Astrocyte of the hippocampus (primary cell): ENCODE measurements around the gene PKD2L2.
"Not testable (repeated sequence)": the region's sequence is repeated elsewhere in the genome, so short reads cannot be mapped to it uniquely, and the experiment has no call there.

Source experiments
- DNase-seq: peaks from one replicate; pipeline ENCODE4 v3.0.0; 2011; ENCODE audit warnings: low read depth, low spot score

PKD2L2 gene

DNA sequence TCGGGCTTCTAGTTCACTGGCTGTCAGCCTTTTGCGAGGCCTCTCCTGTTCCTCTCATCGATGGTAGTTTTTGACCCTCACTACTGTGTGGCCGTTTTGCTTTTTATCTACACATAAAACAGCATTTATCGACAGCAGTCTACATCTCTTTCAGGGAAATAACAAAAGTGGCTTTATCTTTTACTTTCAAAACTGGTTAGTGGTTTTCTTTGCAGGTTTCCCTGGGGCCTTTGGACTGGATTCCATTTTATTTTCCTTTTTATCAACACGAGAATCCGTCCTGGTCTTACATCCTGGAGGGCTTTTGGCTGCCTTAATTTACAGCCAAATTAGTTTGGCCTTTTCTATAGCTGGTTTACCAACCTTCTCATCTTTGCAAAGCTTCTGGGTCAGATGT, 793 bp upstream of the PKD2L2 start:
- DNase-seq, result no peak

DNA sequence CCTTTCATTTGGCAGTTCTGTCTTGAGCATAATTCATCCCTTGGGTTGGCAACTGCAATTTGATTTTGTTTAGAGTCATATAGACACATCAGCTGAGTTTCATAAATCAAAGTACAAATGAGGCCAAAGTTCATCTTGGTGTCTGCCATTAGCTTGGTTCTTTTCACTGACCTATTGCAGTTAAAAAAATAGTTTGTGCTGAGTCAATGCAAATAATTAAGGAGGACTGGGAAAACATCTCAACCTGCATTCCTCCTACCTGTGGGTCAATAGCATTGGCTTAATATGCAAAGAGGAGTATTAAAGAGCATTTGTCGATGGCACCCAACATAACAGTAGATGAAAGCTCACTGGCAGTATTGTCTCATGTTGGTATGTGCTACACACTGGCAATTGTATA, 1.6 kb downstream of the PKD2L2 start:
- DNase-seq, result no peak

DNA sequence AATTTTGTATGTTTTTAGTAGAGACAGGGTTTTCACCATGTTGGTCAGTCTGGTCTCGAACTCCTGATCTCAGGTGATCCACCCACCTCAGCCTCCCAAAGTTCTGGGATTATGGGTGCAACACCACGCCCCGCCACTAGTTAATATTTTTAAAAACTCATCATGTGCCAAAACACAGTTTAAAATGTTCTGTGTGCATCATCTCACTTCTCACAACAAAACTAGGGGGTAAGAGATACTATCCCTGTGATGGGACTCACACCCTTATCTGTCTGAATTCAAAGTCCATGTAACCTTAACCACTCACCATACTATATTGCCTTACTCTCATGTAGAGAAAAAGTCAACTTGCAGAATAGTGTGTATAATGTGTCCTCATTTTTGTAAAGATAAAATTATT, 2.6 kb downstream of the PKD2L2 start:
- no peak for DNase-seq

DNA sequence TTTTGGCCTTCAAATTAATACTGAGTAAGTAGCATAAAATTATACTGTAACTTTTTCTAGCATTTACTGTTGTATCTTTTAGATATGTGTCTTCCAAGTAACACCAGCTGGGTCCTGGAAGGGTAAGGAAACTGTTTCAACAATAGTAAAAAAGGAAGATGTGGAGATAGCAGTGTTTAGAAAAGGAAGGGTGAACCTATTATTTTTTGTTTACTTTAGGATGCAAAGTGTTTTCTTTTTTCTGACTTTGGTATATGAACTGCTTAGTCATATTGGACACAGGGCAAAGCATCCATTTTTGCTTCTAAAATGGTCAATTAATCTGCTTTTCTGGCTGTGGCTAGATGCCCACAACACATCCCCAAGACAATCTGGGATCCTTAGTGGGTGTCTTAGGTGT, 5.3 kb downstream of the PKD2L2 start:
- DNase-seq, result no peak

DNA sequence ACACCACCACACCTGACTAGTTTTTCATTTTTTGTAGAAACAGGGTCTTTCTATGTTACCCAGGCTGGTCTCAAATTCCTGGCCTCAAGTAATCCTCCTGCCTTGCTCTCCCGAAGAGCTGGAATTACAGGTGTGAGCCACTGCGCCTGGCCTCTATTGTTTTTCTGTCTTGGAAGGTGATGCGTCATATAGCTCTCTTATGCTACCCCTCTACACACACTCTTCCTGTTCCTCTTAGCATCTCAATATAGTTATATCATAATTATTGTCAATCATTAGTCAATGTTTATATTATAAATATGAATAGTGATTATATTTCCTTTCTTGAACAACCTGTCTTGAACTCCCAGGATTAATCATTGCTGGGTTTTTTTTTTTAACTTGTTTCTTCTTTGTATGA, 7.3 kb downstream of the PKD2L2 start:
- DNase-seq, result no peak

DNA sequence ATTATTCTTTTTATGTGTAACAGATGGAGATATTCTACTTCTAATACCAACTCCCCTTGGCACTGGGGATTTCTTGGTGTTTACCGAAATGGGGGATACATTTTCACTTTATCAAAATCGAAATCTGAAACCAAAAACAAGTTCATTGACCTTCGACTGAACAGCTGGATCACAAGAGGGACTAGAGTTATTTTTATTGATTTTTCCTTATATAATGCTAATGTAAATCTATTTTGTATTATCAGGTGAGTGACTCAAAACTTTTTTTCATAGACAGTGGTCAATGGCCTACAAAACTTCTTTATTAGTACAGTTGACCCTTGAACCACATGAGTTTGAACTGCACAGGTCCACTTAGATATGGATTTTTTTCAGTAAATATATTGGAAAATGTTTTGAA, 10.2 kb downstream of the PKD2L2 start:
- DNase-seq, result no peak

DNA sequence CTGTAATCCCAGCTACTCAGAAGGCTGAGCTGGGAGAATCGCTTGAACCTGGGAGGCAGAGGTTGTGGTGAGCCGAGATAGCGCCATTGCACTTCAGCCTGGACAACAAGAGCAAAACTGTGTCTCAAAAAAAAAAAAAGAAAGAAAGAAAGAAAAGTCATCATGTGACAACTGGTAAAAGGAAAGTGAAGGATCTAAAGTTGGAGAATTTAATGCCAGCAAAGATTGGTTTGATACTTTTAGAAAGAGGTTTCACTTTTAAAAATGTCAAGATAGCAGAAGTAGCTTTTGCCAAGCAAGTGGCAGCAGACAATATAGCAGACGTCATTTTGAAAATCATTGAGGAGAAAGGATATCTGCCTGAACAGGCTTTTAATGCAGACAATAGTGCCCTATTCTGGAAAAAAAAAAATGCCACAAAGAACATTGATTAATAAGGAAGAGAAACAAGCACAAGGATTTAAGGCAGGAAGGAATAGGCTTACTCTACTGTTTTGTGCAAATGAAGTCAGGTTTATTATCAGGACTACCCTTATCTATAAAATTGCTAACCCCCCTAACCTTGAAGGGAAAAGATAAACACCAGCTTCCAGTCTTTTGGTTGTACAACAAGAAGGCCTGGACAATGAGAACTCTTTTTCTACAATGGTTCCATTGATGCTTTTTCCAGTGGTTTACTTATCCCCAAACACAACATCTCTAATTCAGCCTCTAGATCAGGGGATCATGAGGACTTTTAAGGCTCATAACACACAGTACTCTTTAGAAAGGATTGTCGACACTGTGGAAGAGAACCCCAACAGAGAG, 12.0 kb downstream of the PKD2L2 start:
- DNase-seq, result no peak

DNA sequence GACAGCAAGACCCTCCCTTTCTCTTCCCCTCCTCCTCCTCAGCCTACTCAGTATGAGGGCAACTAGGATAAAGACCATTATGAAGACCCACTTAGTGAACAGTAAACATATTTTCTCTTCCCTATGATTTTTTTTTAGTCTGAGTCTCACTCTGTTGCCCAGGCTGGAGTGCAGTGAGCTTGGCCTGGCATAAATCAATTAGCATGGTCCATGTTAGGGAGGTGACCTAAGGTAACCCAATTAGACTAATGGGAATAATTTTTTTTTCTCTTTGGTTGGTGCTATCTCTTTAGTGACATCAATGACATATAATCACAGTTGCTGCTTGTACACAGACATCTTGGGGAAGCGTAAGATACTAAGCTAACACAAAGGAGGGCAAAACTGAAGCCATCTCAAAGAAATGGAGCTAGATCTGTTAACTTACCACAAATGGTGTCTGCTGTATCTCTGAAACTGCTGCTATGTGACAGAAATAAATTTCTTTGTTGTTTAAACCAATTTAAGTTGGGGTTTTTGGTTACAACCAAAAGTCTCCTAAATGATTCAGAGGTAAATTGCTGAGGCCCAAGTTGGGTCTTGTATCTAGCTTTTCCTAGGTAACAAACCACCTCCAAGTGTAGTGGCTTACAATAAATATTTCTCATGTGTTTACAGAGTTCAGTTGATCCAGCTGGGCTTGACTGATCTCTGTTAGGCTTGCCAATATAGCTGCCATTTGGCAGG, 13.3 kb downstream of the PKD2L2 start:
- no peak for DNase-seq

DNA sequence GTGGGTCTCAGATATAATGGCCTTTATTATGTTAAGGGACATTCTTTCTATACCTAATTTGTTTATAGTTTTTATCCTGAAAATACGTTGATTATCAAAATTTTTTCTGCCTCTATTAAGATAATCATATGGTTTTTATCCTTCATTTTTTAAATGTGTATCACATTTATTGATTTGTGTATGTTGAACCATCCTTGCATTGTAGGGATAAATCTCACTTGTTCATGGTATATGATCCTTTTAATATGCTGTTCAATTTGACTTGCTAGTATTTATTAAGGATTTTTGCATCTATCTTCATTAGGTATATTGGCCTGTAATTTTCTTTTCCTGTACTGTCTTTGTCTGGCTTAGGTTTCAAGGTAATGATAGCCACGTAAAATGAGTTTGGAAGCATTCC, 25.5 kb downstream of the PKD2L2 start:
- no peak for DNase-seq

DNA sequence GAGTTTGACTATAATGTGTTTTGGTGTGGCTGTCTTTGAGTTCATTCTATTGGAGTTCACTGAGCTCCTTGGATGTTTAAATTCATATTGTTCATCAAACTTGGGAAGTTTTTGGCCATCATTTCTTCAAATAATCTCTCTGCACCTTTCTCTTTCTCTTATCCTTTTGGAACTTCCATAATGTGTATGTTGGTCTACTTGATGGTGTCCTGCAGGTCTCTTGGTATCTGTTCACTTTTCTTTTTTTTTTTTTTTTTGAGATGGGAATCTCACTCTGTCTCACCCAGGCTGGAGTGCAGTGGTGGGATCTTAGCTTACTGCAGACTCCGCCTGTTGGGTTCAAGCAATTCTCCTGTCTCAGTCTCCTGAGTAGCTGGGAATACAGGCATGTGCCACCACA, 27.7 kb downstream of the PKD2L2 start:
- DNase-seq, result no peak

DNA sequence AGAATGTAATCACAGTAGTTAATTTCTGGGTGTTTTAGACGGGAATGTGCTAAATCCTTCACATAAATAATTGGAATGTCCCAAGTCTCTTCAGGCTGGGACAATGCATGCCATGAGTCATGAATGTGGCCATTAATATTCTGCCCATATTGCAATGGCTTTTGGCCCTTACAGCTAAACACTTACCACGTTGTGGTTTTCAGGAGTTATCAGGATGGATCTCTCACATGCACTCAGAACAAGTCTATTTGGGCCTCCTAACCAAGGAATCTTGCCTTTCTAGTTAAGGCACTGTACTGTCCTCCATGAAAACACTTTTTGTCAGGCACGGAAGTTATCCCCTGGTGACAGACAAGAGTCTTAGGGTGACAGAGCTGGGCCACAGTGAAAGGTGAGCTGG, 32.7 kb downstream of the PKD2L2 start:
- DNase-seq, result peak; percentile 72

DNA sequence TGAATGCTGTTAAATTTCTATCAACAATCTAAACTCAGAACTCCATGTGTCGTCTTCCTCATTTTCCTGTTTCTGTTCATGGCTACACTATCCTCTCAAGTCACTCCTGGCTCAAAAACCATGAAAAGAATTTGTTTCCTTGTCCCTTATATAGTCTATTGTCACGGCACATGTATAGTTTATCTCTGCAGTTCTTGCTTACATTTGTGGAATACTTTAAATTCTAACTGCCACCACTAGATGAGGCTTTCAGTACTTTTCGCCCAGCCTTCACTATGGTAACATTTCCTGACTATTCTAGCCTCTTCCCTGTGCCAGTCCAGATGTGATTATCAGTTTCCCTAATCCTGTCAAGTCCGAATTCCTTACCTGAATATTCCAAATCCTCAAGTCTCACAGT, 34.6 kb downstream of the PKD2L2 start:
- peak; percentile 16 for DNase-seq

DNA sequence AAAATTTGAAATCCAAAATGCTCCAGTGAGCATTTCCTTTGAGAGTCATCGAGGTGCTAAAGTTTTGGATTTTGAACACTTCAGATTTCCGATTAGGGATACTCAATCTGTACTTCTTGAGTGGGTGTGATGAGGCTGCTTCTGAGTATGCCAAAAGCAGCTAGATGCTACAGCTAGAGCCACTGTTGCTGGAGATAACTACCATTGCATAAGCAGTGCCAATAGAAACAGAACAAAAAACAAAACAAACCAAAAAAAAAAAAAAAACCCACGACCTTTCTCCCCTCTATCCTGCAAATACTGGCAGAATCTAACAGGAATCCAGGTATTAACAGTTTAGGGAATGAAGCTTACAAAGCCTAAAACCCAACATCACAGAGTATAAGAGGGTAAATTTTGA, 43.5 kb downstream of the PKD2L2 start:
- DNase-seq, result no peak

DNA sequence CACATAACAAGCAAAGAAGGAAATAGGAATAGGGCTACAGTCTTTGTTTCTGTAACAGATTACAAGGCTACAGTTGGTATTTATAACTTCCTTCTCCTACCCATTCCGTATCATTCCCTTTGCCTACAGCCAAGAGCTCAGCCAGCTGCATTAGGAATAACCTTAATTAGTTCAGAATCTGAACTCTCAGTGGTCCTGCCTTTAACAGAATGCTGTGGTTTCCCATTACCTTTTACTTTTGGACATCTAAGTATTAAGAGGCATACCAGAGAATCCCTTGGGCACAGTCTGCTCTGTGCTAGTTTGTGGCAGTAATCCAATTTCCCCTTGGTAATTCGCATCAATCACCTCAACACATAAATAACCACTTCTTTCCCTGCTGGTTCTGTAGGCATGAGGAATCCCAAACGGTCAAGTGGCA, 44.2 kb downstream of the PKD2L2 start:
- peak; percentile 88 for DNase-seq

DNA sequence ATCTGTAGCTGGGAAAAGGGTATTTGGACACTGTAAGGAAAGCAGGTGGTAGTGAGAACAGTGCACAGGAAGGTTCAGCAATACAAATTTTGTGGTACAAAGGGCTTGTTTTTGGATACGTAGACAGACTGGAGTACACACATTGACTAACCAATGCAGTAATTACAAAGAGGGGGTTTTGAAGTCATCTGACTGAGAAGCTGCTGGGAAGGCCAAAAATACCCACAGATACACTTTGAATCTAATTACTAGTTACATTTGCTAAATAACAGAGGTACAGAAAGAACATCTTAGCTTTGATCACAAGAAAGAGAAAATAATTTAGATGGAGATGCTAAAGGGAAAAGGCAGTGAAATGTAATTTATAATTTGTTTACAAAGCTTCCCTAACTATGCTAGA, 45.9 kb downstream of the PKD2L2 start:
- no peak for DNase-seq

DNA sequence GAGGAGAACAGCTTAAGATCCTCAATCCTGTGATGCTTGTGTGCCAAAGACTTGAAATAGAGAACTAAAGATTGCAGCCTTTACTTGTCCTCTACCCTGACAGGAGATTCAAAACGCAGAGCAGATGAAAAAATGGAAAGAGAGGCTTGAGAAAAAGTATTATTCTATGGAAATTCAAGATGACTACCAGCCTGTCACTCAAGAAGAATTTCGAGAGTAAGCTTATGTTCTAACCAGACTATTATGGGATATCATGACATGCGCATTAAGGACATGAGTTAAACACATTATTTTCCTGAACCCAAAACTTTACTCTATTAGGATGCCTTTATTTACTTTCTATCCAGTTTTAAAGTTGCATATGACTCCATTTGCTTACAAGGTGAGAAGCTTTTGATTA, 46.4 kb downstream of the PKD2L2 start:
- DNase-seq, result no peak

DNA sequence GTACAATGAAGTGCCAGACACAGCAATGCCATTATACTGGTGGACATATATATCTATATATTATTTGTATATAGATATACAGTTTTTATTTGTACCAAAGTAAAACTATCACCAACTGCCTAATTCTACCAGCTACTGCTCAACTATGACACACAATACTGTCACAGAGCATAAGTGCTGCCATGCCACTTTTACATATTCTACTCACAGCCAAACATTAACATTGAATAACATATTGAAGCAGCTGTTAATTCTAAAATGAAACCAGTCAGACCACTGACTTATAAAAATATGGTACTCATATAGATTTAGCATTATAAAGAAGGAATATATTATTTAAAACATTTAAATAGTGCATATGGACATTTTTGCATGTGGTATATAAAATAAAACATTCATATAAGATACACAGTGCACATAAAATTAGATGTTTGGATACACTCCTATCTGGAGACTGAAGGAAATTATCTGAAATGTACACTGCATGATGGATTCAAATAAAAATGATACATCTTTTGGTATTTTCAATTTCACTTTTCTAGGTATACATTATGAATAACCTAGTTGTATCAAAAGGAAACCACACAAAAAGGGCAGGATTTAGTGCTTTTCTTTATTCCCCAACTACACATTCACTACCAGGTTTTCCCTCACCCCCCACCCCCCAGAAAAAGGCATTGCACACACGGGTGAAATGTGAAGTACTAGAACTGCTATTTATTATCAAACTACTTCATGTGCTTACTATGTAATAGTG, 48.9 kb downstream of the PKD2L2 start:
- DNase-seq, result no peak

DNA sequence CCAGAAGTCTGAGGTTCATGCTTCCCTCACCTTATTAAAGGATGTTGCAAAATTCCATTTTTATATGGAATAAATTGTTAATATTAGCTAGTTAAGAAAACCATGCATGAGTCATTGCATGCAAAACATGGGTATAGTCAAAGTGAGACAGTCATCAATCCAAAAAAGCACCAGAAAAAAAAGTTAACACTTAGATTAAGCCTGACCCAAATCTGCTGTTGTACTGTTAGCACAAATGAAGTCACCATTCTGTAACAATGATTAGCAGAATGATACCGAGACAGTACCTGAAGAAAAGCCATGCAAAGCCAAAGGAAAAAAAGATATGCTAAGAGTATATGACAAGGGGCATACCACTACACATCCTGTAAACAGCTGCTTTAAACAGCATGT, 49.5 kb downstream of the PKD2L2 start:
- no peak for DNase-seq

DNA sequence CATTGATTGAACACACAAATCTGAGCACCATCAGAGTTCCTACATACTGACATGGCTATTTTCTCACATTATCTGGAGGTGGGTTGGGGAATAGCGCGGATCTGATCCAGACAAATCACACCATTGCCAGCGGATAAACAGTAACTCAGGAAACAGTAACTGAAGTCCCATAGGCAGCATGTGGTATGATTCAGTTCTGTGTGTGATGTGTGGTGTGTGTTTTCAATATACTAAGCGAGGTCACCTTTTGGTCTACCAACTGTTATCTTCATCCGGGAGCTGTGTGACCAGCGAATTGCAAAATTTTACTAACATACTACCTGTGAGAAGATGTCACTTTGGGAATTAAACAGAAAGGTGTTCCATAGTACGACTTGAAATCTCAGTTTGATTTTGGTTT, 50.1 kb downstream of the PKD2L2 start:
- DNase-seq, result no peak

DNA sequence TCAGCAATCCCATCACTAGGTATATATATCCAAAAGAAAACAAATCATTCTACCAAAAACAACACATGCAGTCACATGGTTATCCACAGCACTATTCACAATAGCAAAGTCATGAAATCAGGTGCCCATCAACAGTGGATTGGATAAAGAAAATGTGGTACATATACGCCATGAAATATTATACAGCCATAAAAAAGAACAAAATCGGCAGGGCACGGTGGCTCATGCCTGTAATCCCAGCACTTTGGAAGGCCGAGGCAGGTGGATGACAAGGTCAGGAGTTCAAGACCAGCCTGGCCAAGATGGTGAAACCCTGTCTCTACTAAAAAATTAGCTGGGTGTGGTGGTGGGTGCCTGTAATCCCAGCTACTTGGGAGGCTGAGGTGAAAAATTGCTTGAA, 55.0 kb downstream of the PKD2L2 start:
- not testable (repeated sequence) for DNase-seq

DNA sequence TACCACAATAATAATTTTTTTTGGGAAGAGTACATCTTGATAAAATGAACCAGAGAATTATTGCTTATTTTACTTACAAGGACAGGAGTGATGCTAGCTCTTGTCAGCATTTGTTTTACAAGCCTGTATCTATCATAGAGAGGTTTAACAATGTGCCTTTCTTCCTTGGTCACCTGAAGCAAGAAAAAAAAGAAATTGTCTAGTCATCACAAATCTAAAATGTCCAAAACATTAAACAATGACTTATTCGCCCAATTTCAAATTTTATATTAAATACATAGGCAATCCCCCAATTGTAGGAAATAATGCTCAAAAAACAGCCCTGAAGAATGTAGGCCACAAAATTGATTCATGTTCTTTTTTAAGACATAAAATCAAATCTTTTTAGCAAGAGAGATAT, 56.6 kb downstream of the PKD2L2 start:
- no peak for DNase-seq

DNA sequence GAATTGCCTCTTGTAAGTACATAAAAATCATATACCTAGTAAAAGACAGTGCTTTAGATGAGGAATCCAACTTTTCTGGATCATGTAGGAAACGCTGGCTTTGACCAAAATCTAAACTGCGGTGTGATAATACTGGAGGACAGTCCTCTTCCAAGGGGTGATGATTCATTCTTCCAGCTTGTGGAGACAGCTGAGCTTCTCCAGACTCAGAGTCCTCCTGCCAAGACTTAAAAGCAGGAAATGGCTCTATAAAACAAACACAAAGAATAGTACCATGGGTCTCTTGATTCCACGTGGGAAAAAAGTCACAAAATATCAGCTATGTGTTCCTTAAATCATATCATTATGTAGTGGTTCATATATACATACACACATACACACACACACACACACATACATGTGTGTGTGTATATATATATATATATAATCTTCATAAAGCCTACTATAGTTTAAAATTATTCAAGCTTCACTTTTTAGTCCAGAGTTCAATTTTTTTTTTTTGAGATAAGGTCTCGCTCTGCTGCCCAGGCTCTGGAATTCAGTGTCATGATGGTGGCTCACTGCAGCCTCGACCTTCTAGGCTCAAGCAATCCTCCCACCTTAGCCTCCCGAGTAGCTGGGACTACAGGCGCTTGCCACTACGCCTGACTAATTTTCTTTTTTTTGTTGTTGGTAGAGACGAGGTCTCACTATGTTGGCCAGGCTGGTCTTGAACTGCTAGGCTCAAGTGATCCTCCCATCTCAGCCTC, 65.0 kb downstream of the PKD2L2 start:
- peak; percentile 69 for DNase-seq
